Measurements from ENCODE around the gene UBE2L3.
"Not testable (repeated sequence)": the region's sequence is repeated elsewhere in the genome, so short reads cannot be mapped to it uniquely, and the experiment has no call there.

Gene UBE2L3

GRCh38 chr22:21629255-21630149 lies 62.0 kb downstream of the UBE2L3 start, which contains the start of gene YDJC:
Gene YDJC (minus strand): TSS chr22:21630022. CDS start chr22:21630014, 8 bp downstream.
- peak; percentile 81 for DNase-seq

DNA sequence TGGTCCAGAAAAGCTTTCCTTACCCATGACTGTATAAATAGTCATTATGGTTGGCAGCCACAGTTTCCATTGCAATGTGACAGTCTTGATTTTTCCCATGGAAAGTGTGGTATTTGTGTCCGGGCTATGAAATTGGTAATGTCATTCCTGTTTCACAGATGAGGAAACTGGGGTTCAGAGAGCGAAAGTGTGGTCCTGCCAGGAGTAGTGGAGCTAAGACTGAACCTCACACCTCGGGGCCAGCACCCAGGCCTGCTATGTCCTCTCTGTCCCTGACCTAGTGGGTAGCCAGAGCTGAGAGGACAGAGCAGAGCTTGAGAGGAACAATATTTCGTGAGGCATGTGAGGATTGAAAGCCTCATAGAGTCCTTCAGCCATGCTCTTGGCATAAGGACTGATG lies 63.5 kb downstream of the UBE2L3 start:
- DNase-seq: no peak

- no peak for DNase-seq
Observed at GRCh38 chr22:21632237-21632895, 64.9 kb downstream of the UBE2L3 start, which contains the start of gene CCDC116. Gene CCDC116 (plus strand): TSS chr22:21632760. CDS start chr22:21633182, 422 bp downstream.

DNA sequence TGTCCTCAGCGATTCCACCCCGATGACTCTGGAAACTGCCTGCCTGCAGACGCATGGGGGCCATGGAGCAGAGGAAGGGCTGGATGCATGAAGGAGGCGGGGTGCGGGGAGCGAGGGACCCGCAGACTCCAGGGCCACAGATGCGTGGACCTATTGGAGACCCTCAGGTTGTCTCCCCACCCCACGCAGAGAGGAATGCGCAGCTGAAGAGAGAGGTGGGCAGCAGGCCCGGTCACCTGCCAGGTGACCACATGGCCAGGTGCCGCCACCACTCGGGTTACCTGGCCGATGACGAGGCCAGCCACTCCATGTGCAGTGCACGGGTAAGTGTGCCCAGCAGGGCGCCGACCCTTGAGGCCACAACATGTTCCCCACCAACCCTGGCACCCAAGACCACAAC lies 65.4 kb downstream of the UBE2L3 start:
- no peak for DNase-seq

DNA sequence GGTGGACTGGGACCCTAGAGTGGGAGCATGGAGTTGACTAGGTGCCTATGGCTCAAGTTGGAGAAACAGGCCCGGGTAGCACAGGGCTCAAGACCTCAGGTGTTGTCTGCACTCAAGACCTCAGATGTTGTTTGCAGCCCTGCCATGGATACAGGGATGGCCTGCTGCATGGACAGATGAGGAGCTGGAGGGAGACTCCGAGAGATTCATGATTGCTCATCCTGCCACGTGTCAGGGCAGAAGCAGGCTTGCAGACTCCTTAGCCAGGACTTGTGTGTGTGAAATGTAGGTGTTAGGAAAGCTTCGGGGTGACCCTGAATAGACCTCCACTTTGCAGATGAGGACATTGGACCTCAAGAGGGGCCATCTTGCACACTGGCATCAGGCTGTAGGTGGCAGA lies 66.0 kb downstream of the UBE2L3 start:
- no peak for DNase-seq

DNA sequence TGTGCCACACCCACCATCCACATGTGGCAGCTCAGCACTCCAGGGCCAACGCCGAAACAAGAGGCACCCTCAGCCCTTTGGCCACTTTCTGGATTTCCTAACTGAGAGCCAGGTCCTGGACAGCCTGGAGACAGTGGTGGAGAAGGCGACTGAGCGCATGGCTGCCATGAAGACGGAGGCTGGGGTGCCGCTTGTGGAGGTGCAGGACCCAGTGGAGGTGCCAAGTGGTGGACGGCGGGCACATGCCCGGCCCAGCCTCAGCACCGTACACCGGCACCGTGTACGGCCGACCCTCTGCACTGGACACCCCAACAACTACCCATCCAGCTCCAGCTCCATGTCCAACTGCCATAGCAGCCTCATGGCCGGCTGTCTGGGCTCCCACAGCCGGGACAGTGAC lies 66.6 kb downstream of the UBE2L3 start:
- no peak for DNase-seq

- no peak for DNase-seq
Observed at GRCh38 chr22:21634844-21635243, 67.3 kb downstream of the UBE2L3 start.

DNA sequence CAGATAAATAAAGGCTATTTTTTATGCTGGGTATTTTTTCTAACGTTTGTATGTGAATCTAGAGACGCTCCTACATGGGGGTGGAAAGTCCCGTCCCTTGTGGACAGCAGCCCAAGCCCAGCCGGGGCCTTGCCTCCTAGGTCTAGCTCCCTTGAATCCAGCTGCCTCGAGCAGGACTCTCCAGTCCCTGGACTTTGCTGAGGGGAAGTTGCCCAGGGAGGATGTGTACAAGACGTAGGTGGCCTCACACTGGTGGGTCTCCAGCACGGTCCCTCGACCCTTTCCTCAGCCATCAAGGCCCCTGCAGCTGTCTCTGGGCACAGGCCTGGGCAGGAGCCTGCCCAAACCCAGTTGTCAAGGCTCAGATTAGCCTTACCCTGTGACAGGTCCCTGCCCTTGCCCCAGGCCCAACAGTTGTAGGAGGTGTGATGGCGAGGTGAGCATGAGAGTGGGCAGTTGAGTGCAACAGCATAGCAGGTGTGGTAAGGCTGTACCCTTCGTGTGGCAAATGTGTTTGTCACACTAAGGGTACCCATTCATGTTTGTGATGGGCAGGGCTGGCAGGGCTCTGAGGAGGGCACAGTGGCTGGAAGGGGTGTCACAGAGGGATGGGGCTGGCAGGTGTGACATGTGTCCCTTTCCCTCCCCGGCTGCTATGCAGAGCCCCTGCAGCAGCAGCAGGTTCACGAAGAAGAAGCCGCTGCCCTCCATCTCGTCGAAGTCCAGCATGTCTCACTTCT lies 68.4 kb downstream of the UBE2L3 start:
- no peak for DNase-seq

- no peak for DNase-seq
Observed at GRCh38 chr22:21636629-21637218, 69.2 kb downstream of the UBE2L3 start.

- not testable (repeated sequence) for DNase-seq
Observed at GRCh38 chr22:21637450-21637849, 69.9 kb downstream of the UBE2L3 start.

DNA sequence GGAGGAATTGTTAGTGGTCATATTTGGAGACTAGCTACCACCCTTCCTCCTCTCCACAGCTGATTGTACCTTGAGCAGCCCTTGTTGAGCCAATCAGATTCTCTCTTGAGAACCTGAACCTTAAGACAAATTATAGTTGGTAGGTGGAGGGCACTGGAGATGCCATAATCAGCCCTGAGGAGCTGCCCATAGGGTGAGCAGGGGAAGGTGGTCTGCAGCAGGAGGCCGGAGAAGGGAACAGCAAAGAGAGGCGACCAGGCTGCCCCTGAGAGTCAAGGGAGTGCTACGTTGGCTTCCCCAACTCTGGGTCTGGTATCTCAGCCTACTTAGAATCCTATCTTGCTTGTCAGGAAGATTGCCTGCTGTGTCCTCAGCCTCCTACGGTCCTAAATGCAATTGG lies 71.8 kb downstream of the UBE2L3 start:
- DNase-seq: no peak

GRCh38 chr22:21640810-21641209 lies 73.3 kb downstream of the UBE2L3 start:
- DNase-seq: no peak

DNA sequence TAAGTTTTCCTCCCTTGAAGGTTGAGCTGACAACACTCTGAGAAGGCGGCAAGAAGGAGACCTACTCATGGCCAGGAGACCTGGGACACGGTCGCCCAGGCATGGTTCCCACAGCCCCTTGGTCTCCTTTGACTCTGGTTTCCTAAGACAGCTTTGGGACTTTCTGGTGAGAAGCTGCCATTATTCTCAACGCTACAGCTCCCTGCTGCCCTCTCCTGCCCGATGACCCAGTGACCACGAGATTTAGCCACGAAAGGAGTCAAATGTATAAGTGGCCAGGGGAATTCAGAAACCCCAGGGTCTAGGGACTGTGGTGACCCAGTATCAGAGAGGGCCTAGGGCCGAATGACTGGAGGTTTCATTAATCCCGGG lies 73.9 kb downstream of the UBE2L3 start:
- DNase-seq: no peak

- DNase-seq: peak; percentile 94
Observed at GRCh38 chr22:21641789-21642583, 74.5 kb downstream of the UBE2L3 start, which contains the start of gene SDF2L1. Gene SDF2L1 (plus strand): TSS chr22:21642302. CDS start chr22:21642337, 35 bp downstream.

DNA sequence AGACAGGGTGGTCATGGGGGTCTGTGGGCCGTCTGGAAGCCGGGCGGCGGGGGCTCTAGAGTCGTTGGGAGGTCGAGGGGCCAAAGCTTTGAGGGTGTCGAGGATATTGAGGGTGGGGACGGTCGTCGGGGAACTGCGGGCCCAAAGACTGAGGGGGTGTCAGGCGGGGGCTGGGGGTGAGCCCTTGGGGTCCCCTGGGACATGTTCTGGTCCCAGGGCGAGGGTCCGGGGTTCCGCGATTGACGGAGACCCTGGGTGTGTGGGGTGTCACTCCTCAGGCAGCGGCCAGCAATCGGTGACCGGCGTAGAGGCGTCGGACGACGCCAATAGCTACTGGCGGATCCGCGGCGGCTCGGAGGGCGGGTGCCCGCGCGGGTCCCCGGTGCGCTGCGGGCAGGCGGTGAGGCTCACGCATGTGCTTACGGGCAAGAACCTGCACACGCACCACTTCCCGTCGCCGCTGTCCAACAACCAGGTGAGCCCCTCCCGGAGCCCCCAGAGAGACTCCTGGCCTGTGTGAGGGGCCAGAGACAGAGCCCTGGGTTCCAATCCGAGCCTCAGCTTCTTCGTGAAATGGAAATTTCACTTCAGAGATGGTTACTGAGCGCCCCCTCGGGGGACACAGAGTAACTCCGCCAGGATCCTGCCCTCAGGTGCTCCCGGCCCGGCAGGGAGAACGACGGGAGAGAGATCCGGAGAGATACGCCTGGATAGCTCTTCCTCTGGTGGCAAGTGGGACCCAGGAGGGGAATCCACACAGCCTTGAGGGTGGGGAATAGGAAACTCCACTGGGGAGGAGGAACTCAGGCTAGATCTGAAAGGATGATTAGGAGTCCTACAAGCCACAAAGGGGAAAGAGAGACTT lies 75.3 kb downstream of the UBE2L3 start:
- DNase-seq: peak; percentile 46

DNA sequence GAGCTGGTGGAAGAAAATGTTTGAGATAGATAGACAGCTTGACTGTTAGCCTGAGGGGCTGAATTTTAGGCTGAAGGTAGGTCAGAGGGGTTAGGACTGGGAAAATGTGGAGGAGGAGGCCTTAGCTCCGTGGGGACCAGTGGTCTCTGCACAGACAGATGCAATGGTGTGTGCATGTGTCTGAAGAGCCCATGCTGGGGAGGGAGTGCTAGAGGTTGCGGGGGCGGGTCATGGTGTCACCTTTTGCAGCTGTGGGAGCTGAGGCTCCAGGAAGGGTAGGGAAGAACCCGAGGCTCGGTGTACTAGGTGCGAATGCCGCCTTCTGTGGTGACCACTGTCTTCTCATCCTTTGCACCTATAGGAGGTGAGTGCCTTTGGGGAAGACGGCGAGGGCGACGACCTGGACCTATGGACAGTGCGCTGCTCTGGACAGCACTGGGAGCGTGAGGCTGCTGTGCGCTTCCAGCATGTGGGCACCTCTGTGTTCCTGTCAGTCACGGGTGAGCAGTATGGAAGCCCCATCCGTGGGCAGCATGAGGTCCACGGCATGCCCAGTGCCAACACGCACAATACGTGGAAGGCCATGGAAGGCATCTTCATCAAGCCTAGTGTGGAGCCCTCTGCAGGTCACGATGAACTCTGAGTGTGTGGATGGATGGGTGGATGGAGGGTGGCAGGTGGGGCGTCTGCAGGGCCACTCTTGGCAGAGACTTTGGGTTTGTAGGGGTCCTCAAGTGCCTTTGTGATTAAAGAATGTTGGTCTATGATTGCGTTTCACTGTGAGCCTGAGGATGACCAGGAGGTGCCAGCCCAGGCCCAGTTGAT lies 76.2 kb downstream of the UBE2L3 start:
- no peak for DNase-seq

- not testable (repeated sequence) for DNase-seq
Observed at GRCh38 chr22:21645513-21645912, 78.0 kb downstream of the UBE2L3 start.

DNA sequence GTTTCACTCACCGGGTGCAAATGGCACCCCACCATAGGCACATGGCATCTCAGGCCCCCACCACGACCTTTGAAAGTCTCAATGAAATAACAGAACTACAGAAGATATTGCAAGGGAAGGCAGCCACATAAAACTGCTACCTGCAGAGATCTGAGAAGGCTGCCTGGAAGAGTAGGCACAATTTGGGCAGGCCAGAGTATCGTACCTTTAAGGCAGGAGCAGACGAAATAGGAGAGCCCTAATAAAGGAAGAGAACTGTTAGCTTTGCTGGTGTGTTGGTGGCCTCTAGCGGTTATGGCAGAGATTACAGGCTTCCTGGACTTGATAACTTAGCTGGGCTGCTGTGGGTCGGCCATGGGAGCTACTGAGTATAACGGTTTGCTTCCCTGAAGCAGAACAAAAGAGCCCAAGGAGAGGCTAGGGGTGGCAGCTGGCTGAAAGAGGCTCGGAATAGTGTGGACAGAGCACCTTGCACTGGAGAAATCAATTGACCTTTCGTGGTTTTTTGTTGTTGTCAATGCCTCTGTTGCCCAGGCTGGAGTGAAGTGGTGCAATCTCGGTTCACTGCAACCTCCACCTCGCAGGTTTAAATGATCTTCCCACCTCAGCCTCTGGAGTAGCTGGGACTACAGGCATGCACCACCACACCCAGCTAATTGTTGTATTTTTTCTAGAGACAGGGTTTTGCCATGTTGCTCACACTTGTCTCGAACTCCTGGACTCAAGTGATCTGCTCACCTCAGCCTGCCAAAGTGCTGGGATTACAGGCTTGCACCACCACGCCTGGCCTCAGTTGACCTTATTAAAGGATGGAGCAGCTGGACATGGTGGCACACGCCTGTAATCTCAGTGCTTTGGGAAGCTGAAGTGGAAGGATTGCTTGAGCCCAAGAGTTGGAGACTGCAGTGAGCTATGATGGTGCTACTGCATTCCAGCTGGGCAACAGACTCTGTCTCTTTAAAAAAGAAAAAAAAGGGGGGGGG lies 79.4 kb downstream of the UBE2L3 start:
- peak; percentile 47 for DNase-seq

- DNase-seq: no peak
Observed at GRCh38 chr22:21650280-21650679, 82.8 kb downstream of the UBE2L3 start.
